Thymus (tissue), 11 donors: Measurements from ENCODE around the gene CEACAM5. TPM values are rescaled to one million over a fixed set of nuclear protein-coding genes. Genes with fewer than 3 reads are reported as not detected.
A peak's percentile ranks its signal among the peaks of the same experiment; 100 is the strongest.
"Not testable (repeated sequence)": the region's sequence is repeated elsewhere in the genome, so short reads cannot be mapped to it uniquely, and the experiment has no call there.

Source experiments
- DNase-seq, 9 donors: peaks; one replicate each; pipeline ENCODE4 v3.0.0-alpha.2; 2013; ENCODE audit warnings: low spot score in 9 of 9, low read depth in 6 of 9, missing footprints in 1 of 9
- H3K27ac ChIP-seq, 2 donors: one replicate each; pipeline ENCODE4 v1.5.1; 2013; ENCODE audit warnings: control low read depth in 1 of 2, low read depth in 1 of 2, low read length in 1 of 2, mild to moderate bottlenecking in 1 of 2, moderate library complexity in 1 of 2
- H3K27me3 ChIP-seq, 2 donors: one replicate each; pipeline ENCODE4 v1.5.1; 2013; ENCODE audit warnings: low read length in 1 of 2; ENCODE audit not compliant: control insufficient read depth in 2 of 2, insufficient read depth in 1 of 2
- H3K36me3 ChIP-seq, 2 donors: one replicate each; pipeline ENCODE4 v1.5.1; 2013; ENCODE audit warnings: low read length in 1 of 2, mild to moderate bottlenecking in 1 of 2, moderate library complexity in 1 of 2; ENCODE audit not compliant: control insufficient read depth in 2 of 2, insufficient read depth in 2 of 2
- H3K4me1 ChIP-seq, 2 donors: one replicate each; pipeline ENCODE4 v1.5.1; 2013; ENCODE audit warnings: low read length in 2 of 2; ENCODE audit not compliant: control insufficient read depth in 2 of 2, insufficient read depth in 2 of 2
- H3K4me3 ChIP-seq, 2 donors: one replicate each; pipeline ENCODE4 v1.5.1; 2013; ENCODE audit warnings: low read length in 2 of 2, control low read depth in 1 of 2, mild to moderate bottlenecking in 1 of 2
- H3K9me3 ChIP-seq, 2 donors: one replicate each; pipeline ENCODE4 v1.5.1; 2013; ENCODE audit warnings: low read length in 1 of 2, mild to moderate bottlenecking in 1 of 2; ENCODE audit not compliant: control insufficient read depth in 2 of 2, insufficient read depth in 1 of 2
- WGBS: extraction: QIAGEN DNeasy Blood & Tissue Kit; methylation state at CpG from one replicate; pipeline ENCODE4 v1.1.7; 2013; 5-methylcytosine and 5-hydroxymethylcytosine counted together
- polyA plus RNA-seq: library from polyadenylated mRNA; stranded (reverse); fragments of 200-250 nt; gene quantifications from one replicate; pipeline ENCODE4 v1.2.3, GENCODE V29; 2013
- total RNA-seq: library from RNA; stranded (reverse); fragments of 120-200 nt; gene quantifications from one replicate; pipeline ENCODE4 v1.2.4, GENCODE V29; 2013
- donor health status: healthy.

CEACAM5 gene
- total and polyA plus RNA-seq, 2 donors, result 0.09 to 1.9 TPM

GRCh38 chr19:41706741-41707501 is 1.5 kb upstream of the CEACAM5 start:
- DNase-seq, result peak; percentile 3 to 61 (median 27)
- 16% methylated on average over 26 of the region's 26 CpGs for WGBS
- Histone ChIP-seq H3K4me3 (no peak overlapping the region), H3K27ac (no peak overlapping the region), H3K27me3 (peaks cover 0 to 2% of the 10 kb centered on the region in 2 donors), H3K36me3 (no peaks in the 10 kb centered on the region), H3K4me1 (peaks cover 0 to 3% of the 10 kb centered on the region in 2 donors), H3K9me3 (no peaks in the 10 kb centered on the region)

GRCh38 chr19:41707502-41707812 is 969 bp upstream of the CEACAM5 start:
- H3K4me1 ChIP-seq, result peaks cover 0 to 3% of the 10 kb centered on the region in 2 donors
- H3K27me3 ChIP-seq, result peaks cover 0 to 2% of the 10 kb centered on the region in 2 donors
- no peak for DNase-seq
- no peaks in the 10 kb centered on the region for H3K36me3 ChIP-seq
- H3K4me3 ChIP-seq, result no peak overlapping the region
- WGBS, result 75% methylated on average over 5 of the region's 5 CpGs
- no peaks in the 10 kb centered on the region for H3K9me3 ChIP-seq
- H3K27ac ChIP-seq, result no peak overlapping the region

GRCh38 chr19:41707871-41708371 is 505 bp upstream of the CEACAM5 start:
- H3K27me3 ChIP-seq, result peaks cover 0 to 2% of the 10 kb centered on the region in 2 donors
- DNase-seq, result no peak
- H3K4me3 ChIP-seq, result no peak overlapping the region
- 94% methylated on average over 5 of the region's 5 CpGs for WGBS
- no peaks in the 10 kb centered on the region for H3K36me3 ChIP-seq
- H3K9me3 ChIP-seq, result no peaks in the 10 kb centered on the region
- H3K4me1 ChIP-seq, result peaks cover 0 to 3% of the 10 kb centered on the region in 2 donors
- no peak overlapping the region for H3K27ac ChIP-seq

- H3K27me3 ChIP-seq, H3K9me3 ChIP-seq, H3K27ac ChIP-seq, H3K4me1 ChIP-seq, H3K36me3 ChIP-seq, DNase-seq, H3K4me3 ChIP-seq: not testable (repeated sequence)
- 91% methylated on average over 8 of the region's 8 CpGs for WGBS
Measured at GRCh38 chr19:41709516-41709915, 1.1 kb downstream of the CEACAM5 start.

GRCh38 chr19:41709951-41710645 is 1.7 kb downstream of the CEACAM5 start:
- Histone ChIP-seq H3K4me1 (peaks cover 0 to 3% of the 10 kb centered on the region in 2 donors), H3K27ac (no peak overlapping the region), H3K4me3 (no peak overlapping the region), H3K9me3 (no peaks in the 10 kb centered on the region), H3K36me3 (no peaks in the 10 kb centered on the region), H3K27me3 (peaks cover 0 to 2% of the 10 kb centered on the region in 2 donors)
- WGBS, result 93% methylated on average over 8 of the region's 8 CpGs
- no peak for DNase-seq

GRCh38 chr19:41711376-41712261 is 3.2 kb downstream of the CEACAM5 start:
- no peak overlapping the region for H3K27ac ChIP-seq
- no peaks in the 10 kb centered on the region for H3K36me3 ChIP-seq
- peaks cover 0 to 3% of the 10 kb centered on the region in 2 donors for H3K4me1 ChIP-seq
- DNase-seq, result no peak
- no peaks in the 10 kb centered on the region for H3K9me3 ChIP-seq
- no peak overlapping the region for H3K4me3 ChIP-seq
- H3K27me3 ChIP-seq, result no peaks in the 10 kb centered on the region
- 92% methylated on average over 13 of the region's 13 CpGs for WGBS

- no peaks in the 10 kb centered on the region for H3K27me3 ChIP-seq
- DNase-seq, result no peak
- 90% methylated on average over 5 of the region's 5 CpGs for WGBS
- no peaks in the 10 kb centered on the region for H3K36me3 ChIP-seq
- H3K4me1 ChIP-seq, result no peaks in the 10 kb centered on the region
- no peaks in the 10 kb centered on the region for H3K9me3 ChIP-seq
- no peak overlapping the region for H3K4me3 ChIP-seq
- H3K27ac ChIP-seq, result no peak overlapping the region
Measured at GRCh38 chr19:41714598-41714997, 6.2 kb downstream of the CEACAM5 start.

GRCh38 chr19:41718761-41719160 is 10.3 kb downstream of the CEACAM5 start:
- Histone ChIP-seq H3K9me3 (no peaks in the 10 kb centered on the region), H3K4me3 (no peak overlapping the region), H3K27ac (no peak overlapping the region), H3K27me3 (no peaks in the 10 kb centered on the region), H3K36me3 (no peaks in the 10 kb centered on the region), H3K4me1 (no peaks in the 10 kb centered on the region)
- WGBS, result 87% methylated on average over 6 of the region's 6 CpGs
- no peak for DNase-seq
